HG03280 (cell line): ENCODE data around the gene GFPT1.

Source experiments
- ATAC-seq: cut with Tn5 transposase; IDR thresholded peaks from one replicate; pipeline ENCODE4 v1.9.1; 2021; ENCODE audit warnings: mild to moderate bottlenecking, moderate library complexity; ENCODE audit not compliant: unreplicated experiment

Gene GFPT1

GRCh38 chr2:69330781-69331180 lies 56.2 kb downstream of the GFPT1 start:
- no peak for ATAC-seq

GRCh38 chr2:69322631-69323030 lies 64.4 kb downstream of the GFPT1 start:
- ATAC-seq, result no peak

- no peak for ATAC-seq
Observed at GRCh38 chr2:69316550-69316949, 70.5 kb downstream of the GFPT1 start.

- ATAC-seq, result no peak
Observed at GRCh38 chr2:69315160-69315761, 71.8 kb downstream of the GFPT1 start.

- no peak for ATAC-seq
Observed at GRCh38 chr2:69311024-69311416, 76.0 kb downstream of the GFPT1 start.

GRCh38 chr2:69310111-69311023 lies 76.7 kb downstream of the GFPT1 start:
- no peak for ATAC-seq

GRCh38 chr2:69309351-69310110 lies 77.5 kb downstream of the GFPT1 start:
- ATAC-seq, result no peak

- ATAC-seq, result no peak
Observed at GRCh38 chr2:69308338-69308737, 78.7 kb downstream of the GFPT1 start.

- no peak for ATAC-seq
Observed at GRCh38 chr2:69307579-69308064, 79.4 kb downstream of the GFPT1 start.

GRCh38 chr2:69306822-69307578 lies 80.0 kb downstream of the GFPT1 start:
- ATAC-seq, result peak; percentile 88

GRCh38 chr2:69306393-69306821 lies 80.6 kb downstream of the GFPT1 start:
- no peak for ATAC-seq

GRCh38 chr2:69305712-69306392 lies 81.2 kb downstream of the GFPT1 start:
- no peak for ATAC-seq

- ATAC-seq, result no peak
Observed at GRCh38 chr2:69305166-69305565, 81.9 kb downstream of the GFPT1 start.

- no peak for ATAC-seq
Observed at GRCh38 chr2:69304656-69305055, 82.4 kb downstream of the GFPT1 start.

GRCh38 chr2:69300650-69301049 lies 86.4 kb downstream of the GFPT1 start:
- ATAC-seq, result no peak

- ATAC-seq, result no peak
Observed at GRCh38 chr2:69299772-69300516, 87.1 kb downstream of the GFPT1 start.

GRCh38 chr2:69298862-69299261 lies 88.2 kb downstream of the GFPT1 start:
- no peak for ATAC-seq

- no peak for ATAC-seq
Observed at GRCh38 chr2:69298261-69298660, 88.8 kb downstream of the GFPT1 start.

GRCh38 chr2:69297216-69297615 lies 89.8 kb downstream of the GFPT1 start:
- no peak for ATAC-seq
